Measurements from ENCODE around the gene UPF2.
"Not testable (repeated sequence)": the region's sequence is repeated elsewhere in the genome, so short reads cannot be mapped to it uniquely, and the experiment has no call there.

UPF2 gene

GRCh38 chr10:12027539-12027938 lies 15.1 kb downstream of the UPF2 start:
- TF ChIP-seq EZH2 (IDR thresholded peaks at IDR 0.05) (no peak), FOXP2 (optimal IDR thresholded peaks at IDR 0.05; ENCODE audit: control extremely low read depth, extremely low read length, insufficient read depth) (no peak), POLR2AphosphoS5 (IDR thresholded peaks at IDR 0.05; ENCODE audit: borderline replicate concordance, low read depth, low read length) (no peak)
- Histone ChIP-seq H3K9ac (ENCODE audit: insufficient read length) (no peak overlapping the region), H3K4me3 (no peak overlapping the region), H3K9me3 (ENCODE audit: low read depth, low read length) (no peaks in the 10 kb centered on the region), H3K36me3 (ENCODE audit: insufficient read depth, low read length) (peaks cover 8% of the 10 kb centered on the region; the same call in 1 of the 2 replicates), H3K27ac (no peak overlapping the region)
- DNase-seq (ENCODE audit: low read depth, low spot score): no peak

GRCh38 chr10:12025591-12025990 lies 17.0 kb downstream of the UPF2 start:
- no peak overlapping the region for H3K9ac ChIP-seq (ENCODE audit: insufficient read length)
- no peak overlapping the region for H3K27ac ChIP-seq
- TF ChIP-seq FOXP2 (optimal IDR thresholded peaks at IDR 0.05; ENCODE audit: control extremely low read depth, extremely low read length, insufficient read depth): no peak
- DNase-seq (ENCODE audit: low read depth, low spot score): no peak
- H3K4me3 ChIP-seq: no peak overlapping the region
- H3K9me3 ChIP-seq (ENCODE audit: low read depth, low read length): no peaks in the 10 kb centered on the region
- H3K36me3 ChIP-seq (ENCODE audit: insufficient read depth, low read length): peaks cover 8% of the 10 kb centered on the region; the same call in 1 of the 2 replicates

DNA sequence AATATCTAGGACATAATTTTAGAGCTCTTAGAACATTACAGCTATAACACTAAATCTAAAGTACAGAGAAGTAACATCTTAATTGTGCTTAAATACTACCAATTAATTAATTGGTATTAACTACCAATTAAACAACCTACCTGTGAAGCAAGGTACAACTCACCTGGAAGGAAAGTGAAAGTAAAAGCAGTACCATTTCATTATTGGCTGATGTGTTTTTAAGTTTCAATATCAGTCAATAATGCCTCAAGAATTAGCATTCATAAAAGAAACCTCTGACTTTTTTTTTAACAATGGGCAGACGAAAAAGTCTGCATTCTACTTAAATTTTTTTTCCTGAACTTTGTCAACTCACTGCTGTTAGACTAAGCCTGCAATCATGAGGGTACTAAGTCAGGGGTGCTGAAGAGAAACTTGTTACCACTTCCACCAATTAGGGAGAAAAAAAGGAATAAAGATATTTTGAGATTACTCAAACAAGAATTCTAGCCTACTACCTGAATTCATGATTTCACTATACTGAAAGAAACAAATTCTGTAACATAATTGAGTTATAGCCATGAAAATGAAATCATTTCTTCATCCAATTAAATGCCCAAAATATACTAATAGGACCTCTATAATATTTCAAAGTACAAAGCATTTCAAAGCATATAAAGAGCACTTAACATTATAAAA lies 19.9 kb downstream of the UPF2 start:
- no peak overlapping the region for H3K9ac ChIP-seq (ENCODE audit: insufficient read length)
- no peak for TF ChIP-seq POLR2AphosphoS5 (IDR thresholded peaks at IDR 0.05; ENCODE audit: borderline replicate concordance, low read depth, low read length)
- no peak for TF ChIP-seq EZH2 (IDR thresholded peaks at IDR 0.05)
- no peak for TF ChIP-seq FOXP2 (optimal IDR thresholded peaks at IDR 0.05; ENCODE audit: control extremely low read depth, extremely low read length, insufficient read depth)
- no peaks in the 10 kb centered on the region for H3K36me3 ChIP-seq (ENCODE audit: insufficient read depth, low read length)
- DNase-seq (ENCODE audit: low read depth, low spot score): no peak
- no peak overlapping the region for H3K4me3 ChIP-seq
- H3K27ac ChIP-seq: no peak overlapping the region
- H3K9me3 ChIP-seq (ENCODE audit: low read depth, low read length): no peaks in the 10 kb centered on the region

DNA sequence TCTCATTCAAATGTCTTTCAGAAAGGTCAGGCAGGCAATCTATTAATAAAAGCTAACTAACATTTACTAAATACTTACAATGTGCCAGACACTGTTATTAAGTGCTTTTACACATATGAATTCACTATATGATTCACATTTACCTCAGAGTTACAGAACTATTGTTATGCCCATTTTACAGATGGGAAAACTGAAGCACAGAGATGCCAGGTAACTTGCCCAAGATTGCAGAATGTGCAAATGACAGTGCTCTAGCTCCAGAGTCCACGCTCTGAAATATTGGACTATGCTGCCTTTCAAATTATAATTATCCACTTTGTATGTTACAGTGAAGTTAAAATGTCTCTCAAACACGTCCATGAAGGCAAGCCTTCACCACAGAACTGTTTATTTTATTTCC lies 22.0 kb downstream of the UPF2 start:
- H3K27ac ChIP-seq: no peak overlapping the region
- DNase-seq (ENCODE audit: low read depth, low spot score): no peak
- H3K36me3 ChIP-seq (ENCODE audit: insufficient read depth, low read length): no peaks in the 10 kb centered on the region
- no peak overlapping the region for H3K9ac ChIP-seq (ENCODE audit: insufficient read length)
- H3K9me3 ChIP-seq (ENCODE audit: low read depth, low read length): no peaks in the 10 kb centered on the region
- TF ChIP-seq POLR2AphosphoS5 (IDR thresholded peaks at IDR 0.05; ENCODE audit: borderline replicate concordance, low read depth, low read length) (no peak), EZH2 (IDR thresholded peaks at IDR 0.05) (no peak), FOXP2 (optimal IDR thresholded peaks at IDR 0.05; ENCODE audit: control extremely low read depth, extremely low read length, insufficient read depth) (no peak)
- H3K4me3 ChIP-seq: no peak overlapping the region

DNA sequence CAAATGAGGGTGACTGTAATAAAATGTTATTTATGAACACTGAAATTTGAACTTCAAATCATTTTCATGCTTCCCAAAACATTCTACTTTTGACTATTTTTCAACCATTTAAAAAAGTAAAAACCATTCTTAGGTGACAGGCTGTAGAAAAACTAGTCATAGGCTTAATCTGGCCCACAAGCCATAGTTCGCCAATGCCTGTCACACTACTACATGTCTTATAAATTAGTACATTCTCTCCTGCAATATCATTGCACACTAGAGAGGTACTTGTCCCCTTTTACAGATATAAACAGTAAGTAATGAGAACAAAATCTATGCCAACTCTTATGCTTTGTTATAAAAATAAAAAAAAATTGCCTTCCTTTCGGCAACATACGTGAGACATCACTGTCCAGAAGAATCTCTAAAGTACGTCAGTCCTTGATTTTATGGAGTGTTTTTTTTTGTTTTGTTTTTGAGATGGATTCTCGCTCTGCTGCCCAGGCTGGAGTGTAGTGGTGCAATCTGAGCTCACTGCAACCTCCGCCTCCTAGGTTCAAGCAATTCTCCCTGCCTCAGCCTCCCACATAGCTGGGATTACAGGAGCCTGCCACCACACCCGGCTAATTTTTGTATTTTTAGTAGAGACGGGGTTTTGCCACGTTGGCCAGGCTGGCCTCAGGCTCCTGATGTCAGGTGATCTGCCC lies 23.2 kb downstream of the UPF2 start:
- no peaks in the 10 kb centered on the region for H3K9me3 ChIP-seq (ENCODE audit: low read depth, low read length)
- H3K9ac ChIP-seq (ENCODE audit: insufficient read length): no peak overlapping the region
- H3K27ac ChIP-seq: no peak overlapping the region
- no peak for DNase-seq (ENCODE audit: low read depth, low spot score)
- H3K36me3 ChIP-seq (ENCODE audit: insufficient read depth, low read length): no peaks in the 10 kb centered on the region
- no peak for TF ChIP-seq EZH2 (IDR thresholded peaks at IDR 0.05)
- no peak for TF ChIP-seq POLR2AphosphoS5 (IDR thresholded peaks at IDR 0.05; ENCODE audit: borderline replicate concordance, low read depth, low read length)
- no peak for TF ChIP-seq FOXP2 (optimal IDR thresholded peaks at IDR 0.05; ENCODE audit: control extremely low read depth, extremely low read length, insufficient read depth)
- no peak overlapping the region for H3K4me3 ChIP-seq

GRCh38 chr10:12018438-12019282 lies 23.9 kb downstream of the UPF2 start:
- no peak overlapping the region for H3K4me3 ChIP-seq
- no peaks in the 10 kb centered on the region for H3K9me3 ChIP-seq (ENCODE audit: low read depth, low read length)
- H3K9ac ChIP-seq (ENCODE audit: insufficient read length): no peak overlapping the region
- no peaks in the 10 kb centered on the region; the same call in 1 of the 2 replicates for H3K36me3 ChIP-seq (ENCODE audit: insufficient read depth, low read length)
- no peak overlapping the region for H3K27ac ChIP-seq
- TF ChIP-seq FOXP2 (optimal IDR thresholded peaks at IDR 0.05; ENCODE audit: control extremely low read depth, extremely low read length, insufficient read depth) (no peak), EZH2 (IDR thresholded peaks at IDR 0.05) (no peak), POLR2AphosphoS5 (IDR thresholded peaks at IDR 0.05; ENCODE audit: borderline replicate concordance, low read depth, low read length) (no peak)
- DNase-seq (ENCODE audit: low read depth, low spot score): no peak

DNA sequence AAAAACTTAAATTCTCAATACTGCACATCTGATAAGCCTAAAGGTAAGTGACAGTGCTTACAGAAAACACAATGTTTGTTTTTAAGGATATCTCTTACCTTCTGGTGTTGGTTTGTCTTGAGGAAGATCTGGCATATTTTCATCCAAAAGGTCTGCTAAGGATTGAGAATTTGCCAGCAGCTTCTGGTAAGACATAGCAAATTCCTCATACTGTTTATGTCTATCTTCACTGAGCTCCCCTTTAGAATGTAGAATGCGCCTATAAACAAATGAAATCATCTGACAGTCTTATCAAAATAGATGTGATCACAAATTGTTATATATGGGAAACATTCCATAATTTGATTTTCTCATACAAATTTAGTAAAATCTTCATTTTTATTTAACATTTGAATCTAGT lies 28.7 kb downstream of the UPF2 start:
- no peak overlapping the region for H3K4me3 ChIP-seq
- no peak overlapping the region for H3K27ac ChIP-seq
- no peaks in the 10 kb centered on the region for H3K9me3 ChIP-seq (ENCODE audit: low read depth, low read length)
- H3K36me3 ChIP-seq (ENCODE audit: insufficient read depth, low read length): peaks cover 5% of the 10 kb centered on the region; the same call in 1 of the 2 replicates
- DNase-seq (ENCODE audit: low read depth, low spot score): no peak
- no peak overlapping the region for H3K9ac ChIP-seq (ENCODE audit: insufficient read length)
- TF ChIP-seq POLR2AphosphoS5 (IDR thresholded peaks at IDR 0.05; ENCODE audit: borderline replicate concordance, low read depth, low read length): no peak
- no peak for TF ChIP-seq FOXP2 (optimal IDR thresholded peaks at IDR 0.05; ENCODE audit: control extremely low read depth, extremely low read length, insufficient read depth)
- no peak for TF ChIP-seq EZH2 (IDR thresholded peaks at IDR 0.05)

DNA sequence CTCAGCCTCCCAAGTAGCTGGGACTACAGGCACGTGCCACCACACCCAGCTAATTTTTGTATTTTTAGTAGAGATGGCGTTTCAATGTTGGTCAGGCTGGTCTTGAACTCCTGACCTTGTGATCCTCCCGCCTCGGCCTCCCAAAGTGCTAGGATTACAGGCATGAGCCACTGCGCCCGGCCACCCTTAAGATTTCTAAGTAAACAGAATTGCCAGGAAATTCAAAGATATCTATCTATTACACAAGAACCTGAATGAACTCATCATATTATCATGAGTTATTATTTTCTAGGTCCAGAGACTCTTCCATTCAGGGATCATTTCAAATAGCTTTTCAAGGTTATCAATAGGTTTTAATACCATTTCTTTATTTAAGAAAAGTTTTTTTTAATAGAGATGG lies 29.2 kb downstream of the UPF2 start:
- H3K36me3 ChIP-seq (ENCODE audit: insufficient read depth, low read length); H3K9me3 ChIP-seq (ENCODE audit: low read depth, low read length); DNase-seq (ENCODE audit: low read depth, low spot score); H3K9ac ChIP-seq (ENCODE audit: insufficient read length); H3K4me3 ChIP-seq; H3K27ac ChIP-seq: not testable (repeated sequence)

Measured in SK-N-MC (cell line).